Calu3 (cell line): ENCODE results near the gene TMEM9. TPM values are rescaled to one million over a fixed set of nuclear protein-coding genes. Genes with fewer than 3 reads are reported as not detected.

Source experiments
- Bru-seq: library from RNA; stranded (reverse); fragments of 400-500 nt; gene quantifications from one replicate; lab custom pipeline; 2021; lab: Mats Ljungman, UMichigan
- BruChase-seq, 2 experiments: library from RNA; stranded (reverse); fragments of 400-500 nt; gene quantifications; one replicate each; lab custom pipeline; 2021; lab: Mats Ljungman, UMichigan
- BruUV-seq: library from RNA; stranded (reverse); fragments of 400-500 nt; replicated peaks from 2 replicates; lab custom pipeline; 2021; lab: Mats Ljungman, UMichigan
- CTCF ChIA-PET: fragments of 300-600 bp; sonication (Branson Sonifier 250); formaldehyde crosslinking; loops from one replicate; lab custom pipeline; 2022; ENCODE audit warnings: antibody characterized with exemption; lab: Charles Lee
- DNase-seq: peaks from one replicate; pipeline ENCODE4 v3.0.0; 2022
- H3K27ac Mint-ChIP-seq: one replicate; pipeline ENCODE4 v1.8.0; 2022; ENCODE audit warnings: mixed read lengths; ENCODE audit not compliant: unreplicated experiment
- H3K27me3 Mint-ChIP-seq: one replicate; pipeline ENCODE4 v1.8.0; 2022; ENCODE audit warnings: mixed read lengths; ENCODE audit not compliant: unreplicated experiment
- H3K36me3 Mint-ChIP-seq: one replicate; pipeline ENCODE4 v1.8.0; 2022; ENCODE audit warnings: mild to moderate bottlenecking, moderate library complexity, mixed read lengths; ENCODE audit not compliant: insufficient read depth, unreplicated experiment
- H3K4me1 Mint-ChIP-seq: one replicate; pipeline ENCODE4 v1.8.0; 2022; ENCODE audit warnings: mild to moderate bottlenecking, low read depth, mixed read lengths; ENCODE audit not compliant: unreplicated experiment
- H3K4me3 Mint-ChIP-seq: one replicate; pipeline ENCODE4 v1.8.0; 2022; ENCODE audit warnings: mild to moderate bottlenecking, low read depth, moderate library complexity, mixed read lengths; ENCODE audit not compliant: unreplicated experiment
- H3K9me3 Mint-ChIP-seq: one replicate; pipeline ENCODE4 v1.8.0; 2022; ENCODE audit warnings: low read depth, mixed read lengths; ENCODE audit not compliant: unreplicated experiment
- CTCF ChIP-seq: fragments of 200-600 bp; IDR thresholded peaks from one replicate; pipeline ENCODE4 v1.8.0; 2022; ENCODE audit warnings: antibody characterized with exemption; ENCODE audit not compliant: unreplicated experiment
- intact Hi-C: fragments of 100-400 bp; cut with micrococcal nuclease; formaldehyde crosslinking; loops from one replicate; pipeline ENCODE4 v1.10.0; 2022; ENCODE audit not compliant: unreplicated experiment
- long read RNA-seq: library from polyadenylated mRNA; stranded (forward); transcript quantifications from one replicate; pipeline ENCODE4 v2.0.0, GENCODE V29; 2022
- total RNA-seq: library from RNA; stranded (reverse); gene quantifications from 2 replicates; pipeline ENCODE4 v1.2.3, GENCODE V29; 2022

The TMEM9 gene
- total RNA-seq (84.0 and 99.5 TPM in 2 replicates), Bru-seq, nascent RNA (percentile 54 among the genes with signal in this experiment), BruChase-seq, experiment 1, labeled RNA remaining after a 6-hour chase (percentile 67 among the genes with signal in this experiment), BruChase-seq, experiment 2, labeled RNA remaining after a 2-hour chase (percentile 55 among the genes with signal in this experiment)
- long read RNA-seq, transcript TMEM9-209 (6 exons, 938 nt): minor isoform, 8 of 238 reads
- long read RNA-seq, transcript TMEM9-204 (6 exons, 1,529 nt): major isoform, 175 of 238 reads
- long read RNA-seq, transcript TMEM9-201 (5 exons, 1,959 nt): minor isoform, 18 of 238 reads
- long read RNA-seq, transcript TMEM9-202 (6 exons, 1,544 nt): minor isoform, 7 of 238 reads
- long read RNA-seq, partial matches to known transcripts: 3 of 238 reads
- long read RNA-seq, other reads (novel, unspliced or antisense): 23 of 238 reads

DNA sequence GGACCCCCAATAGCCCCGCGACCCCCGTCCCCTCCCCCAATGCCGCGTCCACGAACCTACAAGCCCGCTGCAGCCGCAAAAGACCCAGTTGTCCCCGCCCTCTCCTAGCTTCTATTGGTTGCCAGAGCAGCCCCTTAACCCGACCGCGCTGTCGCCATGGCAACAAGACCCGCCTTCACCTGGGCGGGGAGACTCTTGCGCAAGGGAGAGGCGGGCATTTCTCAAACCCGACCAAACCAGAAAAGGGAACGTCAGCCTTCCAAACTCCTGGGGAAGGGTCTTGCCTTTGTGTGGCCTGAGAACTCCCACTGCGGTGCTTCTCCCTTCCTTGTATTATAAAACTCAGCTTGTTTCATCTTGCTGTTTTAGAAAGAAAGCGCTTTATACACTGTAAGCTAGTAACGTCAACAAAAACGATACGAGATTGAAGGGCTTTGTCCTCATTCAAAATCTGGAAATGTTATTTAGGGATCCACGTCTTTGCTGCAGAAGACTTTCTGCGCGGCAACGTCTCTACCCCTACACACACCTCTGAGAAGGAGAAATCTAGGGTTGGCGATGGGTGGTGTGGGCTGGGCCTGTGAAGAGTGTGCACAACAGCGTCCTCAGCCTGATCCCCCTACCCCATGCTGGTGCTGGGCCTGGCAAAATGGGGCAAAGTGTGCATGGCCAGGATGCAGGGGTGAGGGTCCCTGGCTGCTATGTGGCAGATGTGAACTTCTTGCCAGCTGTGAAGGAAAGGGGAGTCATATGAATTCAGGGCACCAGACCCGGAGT, at the start of gene TMEM9:
TMEM9 (minus strand) TSS at position 86 of the 777 bp plus-strand sequence. CDS start 551 bp downstream, outside the sequence.
- TF ChIP-seq CTCF: no peak
- Mint-ChIP-seq H3K36me3 (peaks cover 23% of the 10 kb centered on the region), H3K9me3 (no peaks in the 10 kb centered on the region), H3K4me3 (peak within 1 kb of the TSS; percentile 84), H3K4me1 (no peaks in the 10 kb centered on the region), H3K27ac (peak within 1 kb of the TSS; percentile 73), H3K27me3 (peaks cover 40% of the 10 kb centered on the region)
- no TSS peak for BruUV-seq
- intact Hi-C loops: no loop called here
- DNase-seq: peak; percentile 98
- CTCF ChIA-PET: interaction anchor here (0.6 to 1.2 kb wide), 4 partner anchors 17 to 182 kb away, joined by 3 to 4 read pairs (median 3); no protein-coding TSS in a partner anchor

- peaks cover 10% of the 10 kb centered on the region for H3K4me1 Mint-ChIP-seq
- no peak for TF ChIP-seq CTCF
- H3K36me3 Mint-ChIP-seq: no peaks in the 10 kb centered on the region
- no peak overlapping the region for H3K27ac Mint-ChIP-seq
- intact Hi-C loops: no loop called here
- H3K4me3 Mint-ChIP-seq: no peak overlapping the region
- no TSS peak for BruUV-seq
- CTCF ChIA-PET: no interaction called here
- H3K9me3 Mint-ChIP-seq: no peaks in the 10 kb centered on the region
- H3K27me3 Mint-ChIP-seq: peaks cover 54% of the 10 kb centered on the region
- no peak for DNase-seq
Observed at GRCh38 chr1:201198598-201198997, 44.3 kb upstream of the TMEM9 start.

DNA sequence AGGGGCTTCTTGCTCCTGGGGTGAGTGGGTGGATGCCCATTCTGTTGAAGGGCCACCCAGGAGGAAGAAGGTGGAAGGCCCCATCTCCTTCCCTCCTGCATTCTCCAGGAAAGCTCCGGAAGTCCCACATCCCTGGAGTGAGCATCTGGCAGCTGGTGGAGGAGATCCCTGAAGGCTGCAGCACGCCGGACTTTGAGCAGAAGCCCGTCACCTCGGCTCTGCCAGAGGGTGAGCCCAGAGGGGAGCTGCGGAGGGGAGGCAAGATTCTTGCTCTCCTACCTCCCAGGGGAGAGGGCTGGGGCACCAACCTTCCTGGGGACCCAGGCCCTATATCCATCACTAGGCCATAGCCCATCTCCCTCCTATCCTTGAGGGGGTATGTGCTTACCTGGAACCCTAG, 39.8 kb upstream of the TMEM9 start:
- DNase-seq: no peak
- no TSS peak for BruUV-seq
- no peaks in the 10 kb centered on the region for H3K36me3 Mint-ChIP-seq
- H3K27ac Mint-ChIP-seq: no peak overlapping the region
- H3K4me3 Mint-ChIP-seq: no peak overlapping the region
- H3K4me1 Mint-ChIP-seq: peaks cover 10% of the 10 kb centered on the region
- CTCF ChIA-PET: no interaction called here
- intact Hi-C loops: no loop called here
- no peak for TF ChIP-seq CTCF
- H3K9me3 Mint-ChIP-seq: no peaks in the 10 kb centered on the region
- H3K27me3 Mint-ChIP-seq: peaks cover 54% of the 10 kb centered on the region

DNA sequence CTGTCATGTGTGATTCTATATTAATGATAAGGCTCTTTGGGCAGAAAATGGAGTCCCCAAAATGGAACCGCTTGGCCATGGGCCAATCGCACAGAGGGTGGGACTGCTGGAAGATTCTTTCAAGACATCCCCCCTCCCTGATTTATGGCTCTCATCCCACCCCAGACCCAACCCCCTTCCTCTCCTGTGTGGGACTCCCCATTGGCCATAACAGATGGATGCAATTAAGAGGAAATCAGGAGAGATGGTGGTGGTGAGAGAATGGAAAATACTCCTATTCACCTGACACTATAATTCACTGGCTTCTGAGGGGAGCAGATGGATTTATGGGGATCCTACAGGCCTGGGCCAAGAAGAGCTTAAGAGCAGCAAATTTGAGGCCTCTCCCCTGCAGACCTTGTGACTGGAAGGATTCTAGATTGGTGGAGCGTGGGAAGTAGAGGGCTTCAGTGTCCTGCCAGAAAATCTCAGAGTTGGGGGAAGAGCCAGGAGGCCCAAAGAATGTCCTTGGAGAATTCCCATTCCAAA, 38.1 kb upstream of the TMEM9 start:
- H3K4me3 Mint-ChIP-seq: no peak overlapping the region
- CTCF ChIA-PET: interaction anchor here (0.7 kb wide), 3 partner anchors 34 to 655 kb away, joined by 3 to 6 read pairs (median 5); no protein-coding TSS in a partner anchor
- H3K27ac Mint-ChIP-seq: no peak overlapping the region
- BruUV-seq: no TSS peak
- H3K36me3 Mint-ChIP-seq: no peaks in the 10 kb centered on the region
- peaks cover 10% of the 10 kb centered on the region for H3K4me1 Mint-ChIP-seq
- TF ChIP-seq CTCF: no peak
- H3K9me3 Mint-ChIP-seq: no peaks in the 10 kb centered on the region
- H3K27me3 Mint-ChIP-seq: peaks cover 71% of the 10 kb centered on the region
- intact Hi-C loops: no loop called here
- DNase-seq: no peak
